ENCODE measurements around the gene PRDM4.
A peak's percentile ranks its signal among the peaks of the same experiment; 100 is the strongest.

The PRDM4 gene

GRCh38 chr12:107760207-107760808 lies 629 bp downstream of the PRDM4 start:
- Histone ChIP-seq H4K8ac (ENCODE audit: low read length) (peak overlapping the region; percentile 82), H2AFZ (ENCODE audit: low read depth, low read length) (peak overlapping the region; percentile 77), H3K4me3 (ENCODE audit: insufficient read depth in 1 of 2, low read depth in 1 of 2, low read length in 2 of 2) (peak overlapping the region; percentile 91 to 99), H3K4ac (ENCODE audit: low read depth in 1 of 2, low read length in 2 of 2) (peak overlapping the region; percentile 75 to 97), H3K4me1 (ENCODE audit: control insufficient read depth, insufficient read depth, low read depth, low read length) (peaks cover 9% of the 10 kb centered on the region), H3K23ac (ENCODE audit: low read length in 2 of 2) (no peak overlapping the region), H2BK120ac (ENCODE audit: low read depth, low read length) (peak overlapping the region; percentile 89), H2BK5ac (ENCODE audit: low read depth, low read length, poor library complexity, severe bottlenecking) (peak overlapping the region; percentile 81), H2AK5ac (ENCODE audit: low read length, severe bottlenecking) (peak overlapping the region; percentile 53), H2BK12ac (ENCODE audit: low read length in 2 of 2) (peak overlapping the region in 1 of 2 experiments; percentile 31), H3K18ac (ENCODE audit: low read depth in 1 of 2, low read length in 2 of 2) (peak overlapping the region; percentile 89 to 92), H3K9ac (ENCODE audit: low read length) (peak overlapping the region; percentile 99), H3K14ac (ENCODE audit: low read length in 2 of 2) (peak overlapping the region; percentile 44 to 95), H3K36me3 (ENCODE audit: control insufficient read depth in 1 of 2, insufficient read depth in 2 of 2, low read depth in 1 of 2, low read length in 2 of 2) (peaks cover 11 to 37% of the 10 kb centered on the region in 2 experiments), H3K9me3 (ENCODE audit: control insufficient read depth, low read length) (no peaks in the 10 kb centered on the region), H3K27ac (ENCODE audit: low read length, poor library complexity, severe bottlenecking) (peak overlapping the region; percentile 79), H3K79me1 (replicated peaks; ENCODE audit: low read length, poor library complexity, severe bottlenecking) (peaks cover 5% of the 10 kb centered on the region), H4K91ac (ENCODE audit: low read length) (peak overlapping the region; percentile 80), H3K27me3 (ENCODE audit: control insufficient read depth in 1 of 2, insufficient read depth in 1 of 2, low read length in 2 of 2) (no peaks in the 10 kb centered on the region), H3K4me2 (ENCODE audit: low read length, poor library complexity, severe bottlenecking) (peak overlapping the region; percentile 98), H2BK15ac (ENCODE audit: low read depth, poor library complexity, severe bottlenecking) (peak overlapping the region; percentile 89)
- WGBS = 6% methylated on average over 30 of the region's 30 CpGs
- peak; percentile 41 for DNase-seq

- H2BK12ac ChIP-seq (ENCODE audit: low read length in 2 of 2) = no peak overlapping the region
- H3K4me1 ChIP-seq (ENCODE audit: control insufficient read depth, insufficient read depth, low read depth, low read length) = peaks cover 9% of the 10 kb centered on the region
- H4K91ac ChIP-seq (ENCODE audit: low read length) = no peak overlapping the region
- peaks cover 15 to 46% of the 10 kb centered on the region in 2 experiments for H3K36me3 ChIP-seq (ENCODE audit: control insufficient read depth in 1 of 2, insufficient read depth in 2 of 2, low read depth in 1 of 2, low read length in 2 of 2)
- peak overlapping the region; percentile 98 for H3K4me2 ChIP-seq (ENCODE audit: low read length, poor library complexity, severe bottlenecking)
- no peak overlapping the region for H2AFZ ChIP-seq (ENCODE audit: low read depth, low read length)
- H3K4ac ChIP-seq (ENCODE audit: low read depth in 1 of 2, low read length in 2 of 2) = no peak overlapping the region
- no peaks in the 10 kb centered on the region for H3K9me3 ChIP-seq (ENCODE audit: control insufficient read depth, low read length)
- no peak overlapping the region for H2BK5ac ChIP-seq (ENCODE audit: low read depth, low read length, poor library complexity, severe bottlenecking)
- peak overlapping the region; percentile 79 for H3K27ac ChIP-seq (ENCODE audit: low read length, poor library complexity, severe bottlenecking)
- no peak overlapping the region for H2BK120ac ChIP-seq (ENCODE audit: low read depth, low read length)
- no peak overlapping the region for H3K18ac ChIP-seq (ENCODE audit: low read depth in 1 of 2, low read length in 2 of 2)
- H2BK15ac ChIP-seq (ENCODE audit: low read depth, poor library complexity, severe bottlenecking) = no peak overlapping the region
- peak overlapping the region; percentile 99 for H3K9ac ChIP-seq (ENCODE audit: low read length)
- H3K4me3 ChIP-seq (ENCODE audit: insufficient read depth in 1 of 2, low read depth in 1 of 2, low read length in 2 of 2) = peak overlapping the region in 1 of 2 experiments; percentile 99
- peak; percentile 86 for DNase-seq
- no peaks in the 10 kb centered on the region for H3K27me3 ChIP-seq (ENCODE audit: control insufficient read depth in 1 of 2, insufficient read depth in 1 of 2, low read length in 2 of 2)
- no peak overlapping the region for H3K23ac ChIP-seq (ENCODE audit: low read length in 2 of 2)
- no peak overlapping the region for H4K8ac ChIP-seq (ENCODE audit: low read length)
- WGBS = 24% methylated on average over 3 of the region's 3 CpGs
- H2AK5ac ChIP-seq (ENCODE audit: low read length, severe bottlenecking) = no peak overlapping the region
- H3K79me1 ChIP-seq (replicated peaks; ENCODE audit: low read length, poor library complexity, severe bottlenecking) = peaks cover 8% of the 10 kb centered on the region
- no peak overlapping the region for H3K14ac ChIP-seq (ENCODE audit: low read length in 2 of 2)
Observed at GRCh38 chr12:107759410-107759809, 1.5 kb downstream of the PRDM4 start.

GRCh38 chr12:107749083-107749482 lies 11.9 kb downstream of the PRDM4 start:
- Histone ChIP-seq H3K14ac (ENCODE audit: low read length in 2 of 2) (no peak overlapping the region), H3K9me3 (ENCODE audit: control insufficient read depth, low read length) (no peaks in the 10 kb centered on the region), H3K23ac (ENCODE audit: low read length in 2 of 2) (no peak overlapping the region), H3K4me2 (ENCODE audit: low read length, poor library complexity, severe bottlenecking) (no peak overlapping the region), H3K9ac (ENCODE audit: low read length) (peak overlapping the region; percentile 88), H3K18ac (ENCODE audit: low read depth in 1 of 2, low read length in 2 of 2) (no peak overlapping the region), H2BK5ac (ENCODE audit: low read depth, low read length, poor library complexity, severe bottlenecking) (no peak overlapping the region), H3K4me3 (ENCODE audit: insufficient read depth in 1 of 2, low read depth in 1 of 2, low read length in 2 of 2) (peak overlapping the region in 1 of 2 experiments; percentile 61), H3K4me1 (ENCODE audit: control insufficient read depth, insufficient read depth, low read depth, low read length) (peaks cover 7% of the 10 kb centered on the region), H4K91ac (ENCODE audit: low read length) (no peak overlapping the region), H4K8ac (ENCODE audit: low read length) (no peak overlapping the region), H2BK120ac (ENCODE audit: low read depth, low read length) (no peak overlapping the region), H2AFZ (ENCODE audit: low read depth, low read length) (no peak overlapping the region), H3K4ac (ENCODE audit: low read depth in 1 of 2, low read length in 2 of 2) (no peak overlapping the region), H3K36me3 (ENCODE audit: control insufficient read depth in 1 of 2, insufficient read depth in 2 of 2, low read depth in 1 of 2, low read length in 2 of 2) (peaks cover 34 to 78% of the 10 kb centered on the region in 2 experiments), H3K27ac (ENCODE audit: low read length, poor library complexity, severe bottlenecking) (peak overlapping the region; percentile 89), H2AK5ac (ENCODE audit: low read length, severe bottlenecking) (no peak overlapping the region), H3K27me3 (ENCODE audit: control insufficient read depth in 1 of 2, insufficient read depth in 1 of 2, low read length in 2 of 2) (no peaks in the 10 kb centered on the region), H2BK12ac (ENCODE audit: low read length in 2 of 2) (no peak overlapping the region), H3K79me1 (replicated peaks; ENCODE audit: low read length, poor library complexity, severe bottlenecking) (peaks cover 19% of the 10 kb centered on the region), H2BK15ac (ENCODE audit: low read depth, poor library complexity, severe bottlenecking) (no peak overlapping the region)
- 57% methylated on average over 1 of the region's 1 CpG for WGBS
- DNase-seq = peak; percentile 31

- Histone ChIP-seq H3K4me2 (ENCODE audit: low read length, poor library complexity, severe bottlenecking) (no peak overlapping the region), H3K79me1 (replicated peaks; ENCODE audit: low read length, poor library complexity, severe bottlenecking) (peaks cover 17% of the 10 kb centered on the region), H2AFZ (ENCODE audit: low read depth, low read length) (no peak overlapping the region), H3K36me3 (ENCODE audit: control insufficient read depth in 1 of 2, insufficient read depth in 2 of 2, low read depth in 1 of 2, low read length in 2 of 2) (peaks cover 35 to 78% of the 10 kb centered on the region in 2 experiments), H3K4ac (ENCODE audit: low read depth in 1 of 2, low read length in 2 of 2) (no peak overlapping the region), H4K91ac (ENCODE audit: low read length) (no peak overlapping the region), H3K9ac (ENCODE audit: low read length) (peak overlapping the region; percentile 88), H3K9me3 (ENCODE audit: control insufficient read depth, low read length) (no peaks in the 10 kb centered on the region), H3K27me3 (ENCODE audit: control insufficient read depth in 1 of 2, insufficient read depth in 1 of 2, low read length in 2 of 2) (no peaks in the 10 kb centered on the region), H2BK15ac (ENCODE audit: low read depth, poor library complexity, severe bottlenecking) (no peak overlapping the region), H4K8ac (ENCODE audit: low read length) (no peak overlapping the region), H2BK12ac (ENCODE audit: low read length in 2 of 2) (no peak overlapping the region), H3K27ac (ENCODE audit: low read length, poor library complexity, severe bottlenecking) (peak overlapping the region; percentile 89), H3K4me1 (ENCODE audit: control insufficient read depth, insufficient read depth, low read depth, low read length) (peaks cover 7% of the 10 kb centered on the region), H3K23ac (ENCODE audit: low read length in 2 of 2) (no peak overlapping the region), H3K14ac (ENCODE audit: low read length in 2 of 2) (no peak overlapping the region), H2BK5ac (ENCODE audit: low read depth, low read length, poor library complexity, severe bottlenecking) (no peak overlapping the region), H3K18ac (ENCODE audit: low read depth in 1 of 2, low read length in 2 of 2) (no peak overlapping the region), H2BK120ac (ENCODE audit: low read depth, low read length) (no peak overlapping the region), H3K4me3 (ENCODE audit: insufficient read depth in 1 of 2, low read depth in 1 of 2, low read length in 2 of 2) (peak overlapping the region in 1 of 2 experiments; percentile 62), H2AK5ac (ENCODE audit: low read length, severe bottlenecking) (no peak overlapping the region)
- DNase-seq = peak; percentile 80
- 27% methylated on average over 5 of the region's 6 CpGs for WGBS
Observed at GRCh38 chr12:107748472-107748871, 12.5 kb downstream of the PRDM4 start.
